Measurements from ENCODE around the gene FOSL1. TPM values are rescaled to one million over a fixed set of nuclear protein-coding genes. Genes with fewer than 3 reads are reported as not detected.

FOSL1 gene
- total and polyA plus RNA-seq, 2 of the 13 experiments (the other 11 are each of a cell fraction or from before 2014, with no cell fraction given) = 4.0 to 4.1 TPM

DNA sequence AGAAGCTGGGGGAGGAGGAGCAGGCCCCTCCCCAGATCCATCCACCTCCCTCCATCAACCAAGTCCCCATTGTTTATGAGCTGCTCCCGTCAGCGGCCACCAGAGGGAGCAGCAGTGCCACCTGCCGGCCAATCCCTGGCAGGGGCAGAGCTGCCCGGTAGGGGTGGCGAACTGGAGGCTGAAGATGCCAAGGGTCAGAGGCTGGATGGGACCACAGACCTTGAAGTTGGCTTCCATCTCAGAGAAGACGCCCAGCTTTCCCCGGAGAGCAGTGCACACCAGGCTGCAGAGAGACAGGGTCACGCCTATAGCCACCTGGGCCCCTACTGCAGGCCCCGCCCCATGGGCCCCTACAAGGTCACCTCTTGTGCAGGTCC lies 15.5 kb downstream of the FOSL1 start (continued):
- TF ChIP-seq, protein P1, sequence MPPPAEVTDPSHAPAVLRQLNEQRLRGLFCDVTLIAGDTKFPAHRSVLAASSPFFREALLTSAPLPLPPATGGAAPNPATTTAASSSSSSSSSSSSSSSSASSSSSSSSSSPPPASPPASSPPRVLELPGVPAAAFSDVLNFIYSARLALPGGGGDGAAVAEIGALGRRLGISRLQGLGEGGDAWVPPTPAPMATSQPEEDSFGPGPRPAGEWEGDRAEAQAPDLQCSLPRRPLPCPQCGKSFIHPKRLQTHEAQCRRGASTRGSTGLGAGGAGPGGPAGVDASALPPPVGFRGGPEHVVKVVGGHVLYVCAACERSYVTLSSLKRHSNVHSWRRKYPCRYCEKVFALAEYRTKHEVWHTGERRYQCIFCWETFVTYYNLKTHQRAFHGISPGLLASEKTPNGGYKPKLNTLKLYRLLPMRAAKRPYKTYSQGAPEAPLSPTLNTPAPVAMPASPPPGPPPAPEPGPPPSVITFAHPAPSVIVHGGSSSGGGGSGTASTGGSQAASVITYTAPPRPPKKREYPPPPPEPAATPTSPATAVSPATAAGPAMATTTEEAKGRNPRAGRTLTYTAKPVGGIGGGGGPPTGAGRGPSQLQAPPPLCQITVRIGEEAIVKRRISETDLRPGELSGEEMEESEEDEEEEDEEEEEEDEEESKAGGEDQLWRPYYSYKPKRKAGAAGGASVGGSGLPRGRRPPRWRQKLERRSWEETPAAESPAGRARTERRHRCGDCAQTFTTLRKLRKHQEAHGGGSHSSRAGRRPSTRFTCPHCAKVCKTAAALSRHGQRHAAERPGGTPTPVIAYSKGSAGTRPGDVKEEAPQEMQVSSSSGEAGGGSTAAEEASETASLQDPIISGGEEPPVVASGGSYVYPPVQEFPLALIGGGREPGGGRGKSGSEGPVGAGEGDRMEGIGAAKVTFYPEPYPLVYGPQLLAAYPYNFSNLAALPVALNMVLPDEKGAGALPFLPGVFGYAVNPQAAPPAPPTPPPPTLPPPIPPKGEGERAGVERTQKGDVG (CRISPR knock-in tag; IDR thresholded peaks at IDR 0.05; ENCODE audit: borderline replicate concordance) = no peak
- TF ChIP-seq ZBTB20 (CRISPR knock-in tag; IDR thresholded peaks at IDR 0.05; ENCODE audit: borderline replicate concordance, low read depth) (no peak), TCF7L2 (IDR thresholded peaks at IDR 0.05; ENCODE audit: low read depth, low read length) (no peak), HMGXB4 (CRISPR knock-in tag; IDR thresholded peaks at IDR 0.05; ENCODE audit: borderline replicate concordance in 1 of 2, low read depth in 1 of 2) (peak; percentile 85 to 90; a peak in 3 of 4 replicates), NCOR1 (IDR thresholded peaks at IDR 0.05; ENCODE audit: borderline replicate concordance, low read length) (no peak), ZBTB3 (CRISPR knock-in tag; IDR thresholded peaks at IDR 0.05; ENCODE audit: borderline replicate concordance, low read depth) (no peak), ZSCAN9 (CRISPR knock-in tag; IDR thresholded peaks at IDR 0.05; ENCODE audit: borderline replicate concordance) (no peak), DPF2 (CRISPR knock-in tag; IDR thresholded peaks at IDR 0.05; ENCODE audit: borderline replicate concordance, low read depth) (no peak), ELF1 (CRISPR knock-in tag; IDR thresholded peaks at IDR 0.05) (peak; percentile 25; the same call in 1 of the 2 replicates), RBM22 (optimal IDR thresholded peaks at IDR 0.05; ENCODE audit: low read length) (no peak), MAFF (IDR thresholded peaks at IDR 0.05; ENCODE audit: low read depth, low read length) (no peak)
- TF ChIP-seq, protein P2, sequence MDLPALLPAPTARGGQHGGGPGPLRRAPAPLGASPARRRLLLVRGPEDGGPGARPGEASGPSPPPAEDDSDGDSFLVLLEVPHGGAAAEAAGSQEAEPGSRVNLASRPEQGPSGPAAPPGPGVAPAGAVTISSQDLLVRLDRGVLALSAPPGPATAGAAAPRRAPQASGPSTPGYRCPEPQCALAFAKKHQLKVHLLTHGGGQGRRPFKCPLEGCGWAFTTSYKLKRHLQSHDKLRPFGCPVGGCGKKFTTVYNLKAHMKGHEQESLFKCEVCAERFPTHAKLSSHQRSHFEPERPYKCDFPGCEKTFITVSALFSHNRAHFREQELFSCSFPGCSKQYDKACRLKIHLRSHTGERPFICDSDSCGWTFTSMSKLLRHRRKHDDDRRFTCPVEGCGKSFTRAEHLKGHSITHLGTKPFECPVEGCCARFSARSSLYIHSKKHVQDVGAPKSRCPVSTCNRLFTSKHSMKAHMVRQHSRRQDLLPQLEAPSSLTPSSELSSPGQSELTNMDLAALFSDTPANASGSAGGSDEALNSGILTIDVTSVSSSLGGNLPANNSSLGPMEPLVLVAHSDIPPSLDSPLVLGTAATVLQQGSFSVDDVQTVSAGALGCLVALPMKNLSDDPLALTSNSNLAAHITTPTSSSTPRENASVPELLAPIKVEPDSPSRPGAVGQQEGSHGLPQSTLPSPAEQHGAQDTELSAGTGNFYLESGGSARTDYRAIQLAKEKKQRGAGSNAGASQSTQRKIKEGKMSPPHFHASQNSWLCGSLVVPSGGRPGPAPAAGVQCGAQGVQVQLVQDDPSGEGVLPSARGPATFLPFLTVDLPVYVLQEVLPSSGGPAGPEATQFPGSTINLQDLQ (CRISPR knock-in tag; IDR thresholded peaks at IDR 0.05) = no peak
- TF ChIP-seq, protein P3, sequence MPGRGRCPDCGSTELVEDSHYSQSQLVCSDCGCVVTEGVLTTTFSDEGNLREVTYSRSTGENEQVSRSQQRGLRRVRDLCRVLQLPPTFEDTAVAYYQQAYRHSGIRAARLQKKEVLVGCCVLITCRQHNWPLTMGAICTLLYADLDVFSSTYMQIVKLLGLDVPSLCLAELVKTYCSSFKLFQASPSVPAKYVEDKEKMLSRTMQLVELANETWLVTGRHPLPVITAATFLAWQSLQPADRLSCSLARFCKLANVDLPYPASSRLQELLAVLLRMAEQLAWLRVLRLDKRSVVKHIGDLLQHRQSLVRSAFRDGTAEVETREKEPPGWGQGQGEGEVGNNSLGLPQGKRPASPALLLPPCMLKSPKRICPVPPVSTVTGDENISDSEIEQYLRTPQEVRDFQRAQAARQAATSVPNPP (CRISPR knock-in tag; IDR thresholded peaks at IDR 0.05) = no peak
- TF ChIP-seq, protein P4, sequence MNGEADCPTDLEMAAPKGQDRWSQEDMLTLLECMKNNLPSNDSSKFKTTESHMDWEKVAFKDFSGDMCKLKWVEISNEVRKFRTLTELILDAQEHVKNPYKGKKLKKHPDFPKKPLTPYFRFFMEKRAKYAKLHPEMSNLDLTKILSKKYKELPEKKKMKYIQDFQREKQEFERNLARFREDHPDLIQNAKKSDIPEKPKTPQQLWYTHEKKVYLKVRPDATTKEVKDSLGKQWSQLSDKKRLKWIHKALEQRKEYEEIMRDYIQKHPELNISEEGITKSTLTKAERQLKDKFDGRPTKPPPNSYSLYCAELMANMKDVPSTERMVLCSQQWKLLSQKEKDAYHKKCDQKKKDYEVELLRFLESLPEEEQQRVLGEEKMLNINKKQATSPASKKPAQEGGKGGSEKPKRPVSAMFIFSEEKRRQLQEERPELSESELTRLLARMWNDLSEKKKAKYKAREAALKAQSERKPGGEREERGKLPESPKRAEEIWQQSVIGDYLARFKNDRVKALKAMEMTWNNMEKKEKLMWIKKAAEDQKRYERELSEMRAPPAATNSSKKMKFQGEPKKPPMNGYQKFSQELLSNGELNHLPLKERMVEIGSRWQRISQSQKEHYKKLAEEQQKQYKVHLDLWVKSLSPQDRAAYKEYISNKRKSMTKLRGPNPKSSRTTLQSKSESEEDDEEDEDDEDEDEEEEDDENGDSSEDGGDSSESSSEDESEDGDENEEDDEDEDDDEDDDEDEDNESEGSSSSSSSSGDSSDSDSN (CRISPR knock-in tag; IDR thresholded peaks at IDR 0.05) = peak; percentile 62
- TF ChIP-seq, protein P5, sequence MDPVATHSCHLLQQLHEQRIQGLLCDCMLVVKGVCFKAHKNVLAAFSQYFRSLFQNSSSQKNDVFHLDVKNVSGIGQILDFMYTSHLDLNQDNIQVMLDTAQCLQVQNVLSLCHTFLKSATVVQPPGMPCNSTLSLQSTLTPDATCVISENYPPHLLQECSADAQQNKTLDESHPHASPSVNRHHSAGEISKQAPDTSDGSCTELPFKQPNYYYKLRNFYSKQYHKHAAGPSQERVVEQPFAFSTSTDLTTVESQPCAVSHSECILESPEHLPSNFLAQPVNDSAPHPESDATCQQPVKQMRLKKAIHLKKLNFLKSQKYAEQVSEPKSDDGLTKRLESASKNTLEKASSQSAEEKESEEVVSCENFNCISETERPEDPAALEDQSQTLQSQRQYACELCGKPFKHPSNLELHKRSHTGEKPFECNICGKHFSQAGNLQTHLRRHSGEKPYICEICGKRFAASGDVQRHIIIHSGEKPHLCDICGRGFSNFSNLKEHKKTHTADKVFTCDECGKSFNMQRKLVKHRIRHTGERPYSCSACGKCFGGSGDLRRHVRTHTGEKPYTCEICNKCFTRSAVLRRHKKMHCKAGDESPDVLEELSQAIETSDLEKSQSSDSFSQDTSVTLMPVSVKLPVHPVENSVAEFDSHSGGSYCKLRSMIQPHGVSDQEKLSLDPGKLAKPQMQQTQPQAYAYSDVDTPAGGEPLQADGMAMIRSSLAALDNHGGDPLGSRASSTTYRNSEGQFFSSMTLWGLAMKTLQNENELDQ (CRISPR knock-in tag; IDR thresholded peaks at IDR 0.05; ENCODE audit: borderline replicate concordance) = no peak
